ENCODE data around the gene TCF4. TPM values are rescaled to one million over a fixed set of nuclear protein-coding genes. Genes with fewer than 3 reads are reported as not detected.

Gene TCF4
- total and polyA plus RNA-seq, 2 experiments from 2014 or later: 77.7 to 89.2 TPM

DNA sequence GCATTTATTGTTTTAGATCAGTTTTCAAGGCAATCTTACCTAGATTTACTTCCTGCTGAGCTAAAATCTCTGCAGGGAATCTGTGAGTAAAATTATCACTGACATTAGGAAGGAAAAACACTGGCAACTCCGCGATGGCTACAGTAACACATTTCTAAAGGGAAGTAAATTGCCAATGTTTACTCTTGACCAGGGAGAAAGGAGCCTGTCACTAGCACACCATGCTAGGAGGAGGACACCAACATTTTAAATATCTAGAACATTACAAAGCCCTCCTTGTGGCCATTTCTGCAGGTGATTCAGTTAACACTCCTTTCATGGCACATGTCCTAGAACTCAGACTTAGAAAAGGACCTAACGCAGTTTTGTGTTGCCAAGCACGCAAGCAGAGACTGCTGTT, 58.4 kb downstream of the TCF4 start:
- H3K4me3 Mint-ChIP-seq: no peak overlapping the region
- H3K4me1 Mint-ChIP-seq: peaks cover 57% of the 10 kb centered on the region
- H3K27me3 Mint-ChIP-seq (ENCODE audit: insufficient read depth, low read depth, poor library complexity): no peaks in the 10 kb centered on the region
- H3K4me1 ChIP-seq (ENCODE audit: insufficient read depth): peaks cover 35% of the 10 kb centered on the region
- H3K27ac ChIP-seq (ENCODE audit: low read depth): no peak overlapping the region
- H3K27ac Mint-ChIP-seq: no peak overlapping the region
- DNase-seq (ENCODE audit: low spot score) (no peak), ATAC-seq (peak; percentile 47; the same call in 2 of the 3 replicates)
- peak overlapping the region; percentile 15 for H3K4me2 ChIP-seq
- no peaks in the 10 kb centered on the region for H3K9me3 Mint-ChIP-seq
- H3K4me3 ChIP-seq: no peak overlapping the region
- H3F3A ChIP-seq (replicated peaks; ENCODE audit: low read depth): no peaks in the 10 kb centered on the region
- H4K20me1 ChIP-seq (replicated peaks; ENCODE audit: insufficient read depth): peaks cover 13% of the 10 kb centered on the region
- peaks cover 95% of the 10 kb centered on the region for H3K79me2 ChIP-seq (replicated peaks; ENCODE audit: insufficient read depth)
- H2AFZ ChIP-seq: no peak overlapping the region
- H3K9me2 ChIP-seq (ENCODE audit: insufficient read depth): no peaks in the 10 kb centered on the region
- no peaks in the 10 kb centered on the region for H3K36me3 Mint-ChIP-seq (ENCODE audit: low read depth)
- H3K27me3 ChIP-seq (ENCODE audit: insufficient read depth): no peaks in the 10 kb centered on the region
- TF ChIP-seq, protein P1, sequence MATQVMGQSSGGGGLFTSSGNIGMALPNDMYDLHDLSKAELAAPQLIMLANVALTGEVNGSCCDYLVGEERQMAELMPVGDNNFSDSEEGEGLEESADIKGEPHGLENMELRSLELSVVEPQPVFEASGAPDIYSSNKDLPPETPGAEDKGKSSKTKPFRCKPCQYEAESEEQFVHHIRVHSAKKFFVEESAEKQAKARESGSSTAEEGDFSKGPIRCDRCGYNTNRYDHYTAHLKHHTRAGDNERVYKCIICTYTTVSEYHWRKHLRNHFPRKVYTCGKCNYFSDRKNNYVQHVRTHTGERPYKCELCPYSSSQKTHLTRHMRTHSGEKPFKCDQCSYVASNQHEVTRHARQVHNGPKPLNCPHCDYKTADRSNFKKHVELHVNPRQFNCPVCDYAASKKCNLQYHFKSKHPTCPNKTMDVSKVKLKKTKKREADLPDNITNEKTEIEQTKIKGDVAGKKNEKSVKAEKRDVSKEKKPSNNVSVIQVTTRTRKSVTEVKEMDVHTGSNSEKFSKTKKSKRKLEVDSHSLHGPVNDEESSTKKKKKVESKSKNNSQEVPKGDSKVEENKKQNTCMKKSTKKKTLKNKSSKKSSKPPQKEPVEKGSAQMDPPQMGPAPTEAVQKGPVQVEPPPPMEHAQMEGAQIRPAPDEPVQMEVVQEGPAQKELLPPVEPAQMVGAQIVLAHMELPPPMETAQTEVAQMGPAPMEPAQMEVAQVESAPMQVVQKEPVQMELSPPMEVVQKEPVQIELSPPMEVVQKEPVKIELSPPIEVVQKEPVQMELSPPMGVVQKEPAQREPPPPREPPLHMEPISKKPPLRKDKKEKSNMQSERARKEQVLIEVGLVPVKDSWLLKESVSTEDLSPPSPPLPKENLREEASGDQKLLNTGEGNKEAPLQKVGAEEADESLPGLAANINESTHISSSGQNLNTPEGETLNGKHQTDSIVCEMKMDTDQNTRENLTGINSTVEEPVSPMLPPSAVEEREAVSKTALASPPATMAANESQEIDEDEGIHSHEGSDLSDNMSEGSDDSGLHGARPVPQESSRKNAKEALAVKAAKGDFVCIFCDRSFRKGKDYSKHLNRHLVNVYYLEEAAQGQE (IDR thresholded peaks at IDR 0.05; ENCODE audit: unreplicated experiment): no peak
- TF ChIP-seq POLR2AphosphoS5 (IDR thresholded peaks at IDR 0.05; ENCODE audit: low read depth) (no peak), JUNB (IDR thresholded peaks at IDR 0.05; ENCODE audit: unreplicated experiment) (no peak), EZH2phosphoT487 (IDR thresholded peaks at IDR 0.05; ENCODE audit: unreplicated experiment) (no peak), STAT1 (IDR thresholded peaks at IDR 0.05; ENCODE audit: unreplicated experiment) (no peak), NANOG (IDR thresholded peaks at IDR 0.05; ENCODE audit: borderline replicate concordance) (no peak)
- TF ChIP-seq, protein P2, sequence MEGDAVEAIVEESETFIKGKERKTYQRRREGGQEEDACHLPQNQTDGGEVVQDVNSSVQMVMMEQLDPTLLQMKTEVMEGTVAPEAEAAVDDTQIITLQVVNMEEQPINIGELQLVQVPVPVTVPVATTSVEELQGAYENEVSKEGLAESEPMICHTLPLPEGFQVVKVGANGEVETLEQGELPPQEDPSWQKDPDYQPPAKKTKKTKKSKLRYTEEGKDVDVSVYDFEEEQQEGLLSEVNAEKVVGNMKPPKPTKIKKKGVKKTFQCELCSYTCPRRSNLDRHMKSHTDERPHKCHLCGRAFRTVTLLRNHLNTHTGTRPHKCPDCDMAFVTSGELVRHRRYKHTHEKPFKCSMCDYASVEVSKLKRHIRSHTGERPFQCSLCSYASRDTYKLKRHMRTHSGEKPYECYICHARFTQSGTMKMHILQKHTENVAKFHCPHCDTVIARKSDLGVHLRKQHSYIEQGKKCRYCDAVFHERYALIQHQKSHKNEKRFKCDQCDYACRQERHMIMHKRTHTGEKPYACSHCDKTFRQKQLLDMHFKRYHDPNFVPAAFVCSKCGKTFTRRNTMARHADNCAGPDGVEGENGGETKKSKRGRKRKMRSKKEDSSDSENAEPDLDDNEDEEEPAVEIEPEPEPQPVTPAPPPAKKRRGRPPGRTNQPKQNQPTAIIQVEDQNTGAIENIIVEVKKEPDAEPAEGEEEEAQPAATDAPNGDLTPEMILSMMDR (conservative IDR thresholded peaks at IDR 0.05; ENCODE audit: low read depth in 2 of 2): no peak
- no peaks in the 10 kb centered on the region for H3K36me3 ChIP-seq (ENCODE audit: insufficient read depth)

DNA sequence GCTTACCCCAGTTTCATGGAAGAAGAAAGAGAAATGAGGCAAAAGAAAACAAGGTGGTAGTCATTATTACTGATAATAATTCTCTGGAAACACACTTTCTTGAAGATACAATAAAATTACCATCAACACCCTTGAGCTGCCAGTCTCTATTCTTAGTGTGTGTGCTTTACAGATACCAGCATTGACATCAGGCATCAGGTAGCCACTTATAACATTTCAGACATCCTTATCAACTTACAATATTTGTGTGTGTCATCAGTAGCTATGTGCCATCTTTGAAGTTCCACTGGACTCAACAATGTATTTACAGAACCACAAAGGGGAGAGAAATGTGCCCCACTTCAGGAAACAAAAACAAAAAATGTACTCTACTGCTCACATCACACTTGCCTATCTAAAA, 62.1 kb downstream of the TCF4 start:
- no peaks in the 10 kb centered on the region for H3K27me3 Mint-ChIP-seq (ENCODE audit: insufficient read depth, low read depth, poor library complexity)
- Histone ChIP-seq H3K9me2 (ENCODE audit: insufficient read depth) (no peaks in the 10 kb centered on the region), H3K27me3 (ENCODE audit: insufficient read depth) (no peaks in the 10 kb centered on the region), H3K27ac (ENCODE audit: low read depth) (no peak overlapping the region), H3K36me3 (ENCODE audit: insufficient read depth) (no peaks in the 10 kb centered on the region), H4K20me1 (replicated peaks; ENCODE audit: insufficient read depth) (no peaks in the 10 kb centered on the region; the same call in 1 of the 2 replicates), H3K4me2 (no peak overlapping the region), H3K79me2 (replicated peaks; ENCODE audit: insufficient read depth) (peaks cover 92% of the 10 kb centered on the region), H2AFZ (no peak overlapping the region), H3K4me1 (ENCODE audit: insufficient read depth) (peaks cover 26% of the 10 kb centered on the region), H3K4me3 (no peak overlapping the region), H3F3A (replicated peaks; ENCODE audit: low read depth) (no peaks in the 10 kb centered on the region)
- H3K9me3 Mint-ChIP-seq: no peaks in the 10 kb centered on the region
- ATAC-seq: no peak
- no peak for TF ChIP-seq CREB1 (CRISPR knock-in tag; IDR thresholded peaks at IDR 0.05; ENCODE audit: low read depth)
- no peak for TF ChIP-seq JUNB (IDR thresholded peaks at IDR 0.05; ENCODE audit: unreplicated experiment)
- H3K36me3 Mint-ChIP-seq (ENCODE audit: low read depth): no peaks in the 10 kb centered on the region
- H3K27ac Mint-ChIP-seq: no peak overlapping the region; the same call in 1 of the 2 replicates
- DNase-seq (ENCODE audit: low spot score): no peak
- no peak overlapping the region for H3K4me3 Mint-ChIP-seq
- H3K4me1 Mint-ChIP-seq: peaks cover 56% of the 10 kb centered on the region

Data from GM23338 (cell line).